H1 (cell line): ENCODE results near the gene CXCL17.
A peak's percentile ranks its signal among the peaks of the same experiment; 100 is the strongest.

Source experiments
- CBX5 ChIP-seq: fragments of 300-800, 300-1000 bp; sonication (generic); IDR thresholded peaks from 2 replicates; pipeline ENCODE4 v1.7.1; 2016; ENCODE audit warnings: antibody characterized with exemption, low read length, low read depth
- CBX8 ChIP-seq: fragments of 300-800, 300-1000 bp; sonication (generic); IDR thresholded peaks from 2 replicates; pipeline ENCODE4 v1.7.1; 2016; ENCODE audit warnings: low read depth, low read length, borderline replicate concordance
- EGR1 ChIP-seq: IDR thresholded peaks from 2 replicates; pipeline ENCODE4 v1.6.1; 2011; ENCODE audit warnings: low read depth, low read length, borderline replicate concordance
- EZH2 ChIP-seq: fragments of 200-600 bp; sonication (generic); IDR thresholded peaks from 2 replicates; pipeline ENCODE4 v1.7.1; 2012; ENCODE audit warnings: low read depth, mild to moderate bottlenecking, moderate library complexity, low read length, inconsistent platforms; ENCODE audit not compliant: severe bottlenecking
- GABPA ChIP-seq: IDR thresholded peaks from 2 replicates; pipeline ENCODE4 v1.6.1; 2011; ENCODE audit warnings: mild to moderate bottlenecking, low read length, moderate library complexity, borderline replicate concordance; ENCODE audit not compliant: insufficient read depth
- POLR2A ChIP-seq, 2 experiments: IDR thresholded peaks; 1 replicate in 1 of 2; 2 replicates in 1 of 2; pipeline ENCODE4 v1.6.1; 2011; ENCODE audit warnings: low read depth in 2 of 2, low read length in 2 of 2, mild to moderate bottlenecking in 2 of 2; ENCODE audit errors: control extremely low read depth in 1 of 2
- TF ChIP-seq, protein P1 (sequence below), 3 experiments: IDR thresholded peaks; 1 replicate in 2 of 3; 2 replicates in 1 of 3; pipeline versions ENCODE4 v1.5.1 to v1.6.1; 2011; ENCODE audit warnings: low read length in 3 of 3, mild to moderate bottlenecking in 3 of 3, inconsistent platforms in 2 of 3, low read depth in 1 of 3, moderate library complexity in 1 of 3; ENCODE audit not compliant: insufficient read depth in 1 of 3; ENCODE audit errors: control extremely low read depth in 1 of 3

DNA sequence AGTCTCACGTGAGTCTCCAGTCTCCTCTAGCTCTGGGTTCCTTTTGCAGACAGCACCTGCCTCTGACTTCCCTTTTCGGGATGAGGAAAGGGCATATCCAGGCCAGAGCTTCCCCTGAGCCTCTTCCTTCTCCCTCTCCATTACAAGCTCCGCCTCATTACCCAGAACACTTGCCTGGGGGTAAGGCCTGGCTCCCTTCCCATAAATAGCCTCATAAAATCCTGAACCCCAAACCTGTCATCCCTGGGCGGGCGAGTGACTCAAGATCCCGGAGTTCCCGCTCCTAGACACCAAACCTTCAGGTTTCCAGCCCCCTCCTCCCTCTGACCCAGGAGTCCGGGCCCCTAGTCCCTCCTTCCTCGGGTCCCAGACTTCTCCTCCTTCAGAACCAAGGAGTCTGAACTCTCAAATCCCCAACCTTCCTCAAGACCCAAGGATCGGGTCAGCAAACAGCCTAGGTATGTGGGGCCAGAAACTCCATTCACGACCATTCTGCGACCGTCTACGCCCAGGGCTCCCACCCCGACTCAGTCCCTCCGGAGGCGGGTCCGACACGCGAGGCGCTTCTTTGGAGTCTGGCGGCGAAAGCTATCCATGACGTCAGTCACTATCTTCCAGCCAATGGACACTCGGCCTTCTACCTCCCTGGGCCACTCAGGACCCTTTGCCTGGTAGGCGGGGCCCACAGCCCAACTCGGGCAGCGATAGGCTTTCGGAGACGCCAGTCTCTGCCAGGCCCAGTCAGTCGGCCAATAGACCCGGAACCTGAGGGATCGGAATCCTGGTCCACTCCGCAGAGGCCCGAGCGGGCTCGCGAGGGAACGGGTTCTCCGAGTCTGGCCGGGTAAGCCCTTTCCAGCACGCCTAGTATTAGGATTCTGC, 46.1 kb downstream of the CXCL17 start:
- TF ChIP-seq, protein P1, sequence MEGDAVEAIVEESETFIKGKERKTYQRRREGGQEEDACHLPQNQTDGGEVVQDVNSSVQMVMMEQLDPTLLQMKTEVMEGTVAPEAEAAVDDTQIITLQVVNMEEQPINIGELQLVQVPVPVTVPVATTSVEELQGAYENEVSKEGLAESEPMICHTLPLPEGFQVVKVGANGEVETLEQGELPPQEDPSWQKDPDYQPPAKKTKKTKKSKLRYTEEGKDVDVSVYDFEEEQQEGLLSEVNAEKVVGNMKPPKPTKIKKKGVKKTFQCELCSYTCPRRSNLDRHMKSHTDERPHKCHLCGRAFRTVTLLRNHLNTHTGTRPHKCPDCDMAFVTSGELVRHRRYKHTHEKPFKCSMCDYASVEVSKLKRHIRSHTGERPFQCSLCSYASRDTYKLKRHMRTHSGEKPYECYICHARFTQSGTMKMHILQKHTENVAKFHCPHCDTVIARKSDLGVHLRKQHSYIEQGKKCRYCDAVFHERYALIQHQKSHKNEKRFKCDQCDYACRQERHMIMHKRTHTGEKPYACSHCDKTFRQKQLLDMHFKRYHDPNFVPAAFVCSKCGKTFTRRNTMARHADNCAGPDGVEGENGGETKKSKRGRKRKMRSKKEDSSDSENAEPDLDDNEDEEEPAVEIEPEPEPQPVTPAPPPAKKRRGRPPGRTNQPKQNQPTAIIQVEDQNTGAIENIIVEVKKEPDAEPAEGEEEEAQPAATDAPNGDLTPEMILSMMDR (IDR thresholded peaks at IDR 0.05; ENCODE audit: control extremely low read depth in 1 of 3, insufficient read depth in 1 of 3, low read depth in 1 of 3, low read length in 3 of 3): no peak
- peak; percentile 72 to 82 for TF ChIP-seq POLR2A (IDR thresholded peaks at IDR 0.05; ENCODE audit: control extremely low read depth in 1 of 2, low read depth in 2 of 2, low read length in 2 of 2)
- TF ChIP-seq GABPA: no peak
- no peak for TF ChIP-seq EGR1
- no peak for TF ChIP-seq CBX8
- TF ChIP-seq CBX5: no peak
- no peak for TF ChIP-seq EZH2
